Effector CD4-positive, alpha-beta T cell (primary cell): ENCODE results near the gene CMSS1.
"Not testable (repeated sequence)": the region's sequence is repeated elsewhere in the genome, so short reads cannot be mapped to it uniquely, and the experiment has no call there.

Experiments
- DNase-seq: peaks from one replicate; pipeline ENCODE4 v3.0.0-alpha.2; 2020

CMSS1 gene

DNA sequence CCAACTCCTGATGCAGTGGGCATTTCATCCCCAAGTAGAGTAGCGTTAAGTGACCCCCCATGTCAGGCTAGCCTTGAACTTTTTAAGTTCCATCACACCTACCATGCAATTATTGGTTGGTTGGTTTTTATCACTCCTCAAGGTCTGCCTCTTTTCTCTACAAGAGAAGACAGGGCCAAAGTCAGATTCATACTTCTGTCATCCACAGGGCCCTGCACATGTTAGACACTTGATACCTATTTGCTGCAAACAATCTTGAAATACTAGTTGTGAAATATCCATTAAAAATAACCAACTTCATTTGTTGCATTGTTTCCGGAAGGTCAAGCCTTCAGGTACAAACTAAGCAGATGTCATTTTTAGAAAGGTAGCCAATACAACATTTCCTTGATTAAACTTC is 1.2 kb downstream of the CMSS1 start:
- no peak for DNase-seq

DNA sequence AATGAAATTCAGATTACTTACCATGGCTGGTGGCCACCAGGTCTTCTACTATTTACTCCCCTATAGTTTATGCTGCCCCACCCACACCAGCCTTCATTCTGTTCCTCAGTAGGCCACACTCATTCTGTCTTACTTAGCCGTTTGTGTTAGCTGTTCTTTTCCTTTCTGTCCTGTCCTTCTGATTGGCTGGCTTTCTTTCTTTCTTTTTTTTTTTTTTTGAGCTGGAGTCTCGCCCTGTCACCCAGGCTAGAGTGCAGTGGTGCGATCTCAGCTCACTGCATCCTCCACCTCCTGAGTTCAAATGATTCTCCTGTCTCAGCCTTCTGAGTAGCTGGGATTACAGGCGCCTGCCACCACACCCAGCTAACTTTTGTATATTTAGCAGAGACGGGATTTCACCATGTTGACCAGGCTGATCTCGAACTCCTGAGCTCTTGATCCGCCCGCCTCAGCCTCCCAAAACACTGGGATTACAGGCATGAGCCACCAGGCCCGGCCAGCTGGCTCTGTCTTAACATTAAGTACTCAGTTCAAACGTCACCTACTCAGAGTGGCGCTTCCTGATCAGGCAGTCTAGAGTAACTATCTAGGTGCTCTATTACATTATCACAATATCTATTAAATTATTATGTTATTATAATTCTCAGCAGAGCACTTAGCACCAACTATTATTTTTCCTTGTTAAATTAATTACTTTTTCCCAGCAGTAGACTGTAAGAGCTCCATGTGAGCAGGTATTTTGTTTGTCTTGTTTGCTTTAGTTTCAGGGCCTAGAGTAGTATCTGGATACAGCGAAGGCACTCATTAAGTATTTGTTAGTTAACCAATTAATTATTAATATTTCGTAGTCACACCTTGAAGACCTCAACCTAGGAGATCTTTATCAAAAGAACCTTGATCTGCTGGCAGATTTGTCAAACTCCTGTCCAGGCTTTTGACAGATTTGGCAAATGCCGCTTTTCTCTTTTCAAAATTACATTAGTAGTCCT is 6.4 kb downstream of the CMSS1 start:
- no peak for DNase-seq

DNA sequence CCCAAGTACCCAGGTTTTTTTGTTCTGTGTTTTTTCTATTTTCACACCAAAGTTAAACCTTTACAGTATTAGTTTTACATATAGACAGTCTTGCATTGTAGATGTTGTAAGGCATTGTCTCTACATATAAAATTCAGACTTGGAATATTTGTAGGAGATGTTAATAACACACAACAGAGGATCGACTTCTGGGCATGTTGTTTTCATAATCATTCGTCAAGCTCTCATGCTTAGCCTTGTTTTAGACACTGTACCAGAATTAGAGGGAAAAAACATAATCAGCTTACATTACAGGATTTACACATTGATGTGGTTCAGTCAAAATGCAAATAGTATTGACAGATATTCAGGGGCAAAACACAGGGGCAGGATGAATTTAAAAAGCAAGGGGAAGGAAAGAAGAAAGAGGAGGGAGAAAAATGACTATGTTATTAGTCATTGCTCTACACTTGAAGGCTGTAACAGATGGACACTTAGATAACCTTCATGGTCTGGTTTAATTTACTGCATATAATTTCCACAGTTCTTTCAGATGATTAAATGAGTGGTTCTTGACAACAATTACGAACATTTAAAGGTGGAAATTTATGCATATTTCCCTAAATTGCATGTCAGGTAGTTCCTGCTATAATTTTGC is 7.5 kb downstream of the CMSS1 start:
- no peak for DNase-seq

DNA sequence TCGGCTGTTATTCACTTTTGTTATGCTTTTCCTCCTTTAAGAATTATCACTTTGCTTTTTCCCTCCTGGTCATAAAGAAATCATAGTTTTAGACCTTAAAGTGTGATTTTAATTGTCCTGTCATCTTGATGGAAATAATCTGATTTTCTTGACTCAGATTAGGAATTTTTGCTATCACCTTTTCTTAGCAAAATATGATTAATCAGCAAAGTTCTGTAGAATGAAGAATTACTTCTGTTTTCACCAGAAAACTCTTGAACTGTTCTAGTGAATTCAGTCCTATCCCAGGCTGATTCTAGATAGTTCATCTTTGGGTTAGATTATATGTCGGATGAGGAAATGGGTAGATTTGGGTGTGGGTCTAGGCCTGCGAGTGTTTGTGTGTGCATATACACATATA is 12.2 kb downstream of the CMSS1 start:
- no peak for DNase-seq

DNA sequence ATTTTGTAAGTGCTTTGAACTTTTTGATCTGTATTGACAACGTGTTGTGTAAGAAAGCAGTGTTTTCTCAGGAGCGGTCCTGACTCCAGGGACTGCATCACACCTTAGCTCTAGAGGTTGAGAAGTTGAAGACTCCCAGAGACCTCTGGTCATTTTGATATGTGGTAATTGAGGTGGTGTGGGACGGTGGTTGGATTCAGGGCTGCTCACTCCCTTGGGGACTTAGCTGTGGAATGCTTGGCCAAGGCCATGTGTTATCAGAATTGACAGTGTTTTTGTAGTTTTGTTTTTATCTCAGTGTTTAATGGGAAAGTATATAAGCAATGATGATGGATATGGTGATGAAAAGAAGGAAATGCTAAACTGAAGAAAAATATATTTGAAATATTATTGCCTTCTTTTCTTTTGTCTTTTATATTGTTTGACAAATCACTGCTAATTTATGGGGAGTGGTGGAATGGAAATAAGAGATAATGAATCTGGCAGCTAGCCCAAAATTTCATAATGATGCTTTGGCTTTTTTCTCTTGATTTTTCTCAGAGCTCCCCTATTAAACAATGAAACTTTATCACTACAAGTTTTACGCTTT is 16.0 kb downstream of the CMSS1 start:
- no peak for DNase-seq

DNA sequence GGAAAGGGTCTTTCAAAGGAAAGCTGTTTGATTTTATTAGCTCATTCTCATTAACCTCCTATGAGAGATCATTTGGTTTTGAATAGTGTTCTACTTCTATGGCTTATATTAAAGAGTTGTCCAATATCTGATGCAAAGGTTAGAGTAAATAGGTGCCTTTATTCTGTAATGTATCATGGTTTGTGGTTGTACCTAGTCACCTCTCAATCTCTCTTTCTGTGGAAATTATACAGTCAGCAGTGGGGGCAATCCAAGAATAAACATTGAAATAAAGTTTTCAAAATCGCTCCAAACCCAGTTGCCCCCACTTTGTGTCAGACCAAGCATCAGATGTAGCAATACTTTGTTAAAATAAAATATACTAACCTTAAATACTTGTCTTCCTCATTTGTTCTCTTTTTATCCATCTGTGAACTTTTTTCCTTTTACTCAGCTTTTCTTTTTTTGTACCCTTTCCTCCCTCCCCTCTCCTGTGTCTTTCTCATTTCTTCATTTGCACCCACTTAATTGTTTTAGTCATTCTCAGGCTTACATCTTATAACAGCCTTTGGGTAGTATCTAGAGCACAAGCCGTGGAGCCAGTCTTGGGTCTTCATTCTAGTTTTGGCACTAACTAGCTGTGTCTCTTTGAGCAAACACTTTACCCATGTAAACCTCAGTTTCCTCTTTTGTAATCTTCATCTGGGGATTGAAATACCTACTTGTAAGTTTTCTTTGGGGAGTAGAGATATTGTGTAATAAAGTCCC is 16.7 kb downstream of the CMSS1 start:
- no peak for DNase-seq

DNA sequence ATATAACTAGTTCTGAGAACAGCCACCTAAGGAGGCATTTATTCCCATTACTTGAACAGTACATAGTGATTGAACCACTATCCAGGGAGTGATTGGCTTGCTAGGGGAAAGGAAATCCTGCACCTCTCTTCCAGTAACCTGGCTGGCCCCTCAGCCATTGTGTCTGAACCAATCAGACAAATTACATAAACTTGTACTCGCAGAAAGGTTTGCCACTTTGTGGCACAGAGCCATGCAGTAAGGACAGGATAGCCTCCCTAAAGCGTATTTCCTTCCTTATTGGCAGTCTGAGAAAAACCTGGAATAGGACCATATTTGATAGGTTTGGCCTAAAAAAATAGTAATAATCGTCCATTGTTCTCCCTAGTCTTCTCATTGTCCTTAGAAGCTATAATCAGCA is 19.0 kb downstream of the CMSS1 start:
- no peak for DNase-seq

DNA sequence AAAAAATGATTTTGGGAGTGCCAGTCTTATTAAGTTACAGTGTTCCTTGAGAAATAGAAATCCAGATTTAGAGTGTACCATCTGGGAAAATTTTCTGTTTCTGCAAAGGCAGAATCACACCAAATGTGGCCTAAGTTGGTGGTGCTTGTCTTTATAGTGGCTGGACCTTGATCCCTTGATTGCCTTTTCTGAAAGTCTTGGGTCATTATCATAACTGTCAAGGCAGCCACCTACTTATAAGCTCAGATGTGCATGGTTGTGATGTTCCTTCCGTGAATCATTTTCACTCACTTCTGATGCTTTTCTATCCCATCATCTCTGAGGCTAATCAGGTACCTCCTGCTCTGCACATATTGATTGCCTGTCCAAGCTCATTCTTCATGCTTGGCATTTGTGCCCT is 20.1 kb downstream of the CMSS1 start:
- no peak for DNase-seq

DNA sequence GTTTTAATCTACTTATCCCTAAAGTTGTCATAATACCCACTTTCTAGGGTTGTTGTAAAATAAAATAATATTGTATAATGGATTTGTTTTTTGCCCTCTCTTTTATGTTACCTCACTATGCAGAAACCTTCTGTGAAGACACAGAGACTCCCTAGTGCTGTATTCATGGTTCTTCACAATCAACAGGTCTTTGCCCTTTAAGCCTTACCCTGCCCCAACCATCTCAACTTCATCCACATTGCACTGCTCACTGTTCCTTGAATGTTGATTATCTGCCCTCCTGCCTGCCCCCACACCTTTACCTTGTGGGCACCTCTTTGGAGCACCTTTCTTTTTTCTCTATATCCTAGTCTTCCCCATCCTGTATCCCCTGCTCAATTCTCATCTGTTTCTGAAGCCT is 21.1 kb downstream of the CMSS1 start:
- DNase-seq: no peak

DNA sequence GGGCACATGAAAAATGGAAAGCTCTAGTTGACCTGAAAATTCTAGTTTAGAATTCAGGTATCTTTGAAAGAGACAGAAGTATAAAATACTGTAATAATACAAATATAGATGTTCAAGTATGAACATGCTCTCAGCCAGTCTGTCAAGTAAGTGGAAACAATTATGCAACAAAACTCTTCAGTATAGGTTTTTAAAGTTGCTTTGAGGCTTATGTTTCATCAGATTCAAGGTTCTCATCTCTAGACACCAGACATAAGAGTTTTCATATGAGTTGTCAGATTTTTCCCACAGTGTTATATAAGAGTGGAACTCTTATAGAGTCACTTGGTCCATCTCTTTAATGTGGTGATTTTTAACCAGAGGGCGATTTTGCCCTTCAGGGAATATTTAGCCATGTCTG is 22.0 kb downstream of the CMSS1 start:
- DNase-seq: no peak

DNA sequence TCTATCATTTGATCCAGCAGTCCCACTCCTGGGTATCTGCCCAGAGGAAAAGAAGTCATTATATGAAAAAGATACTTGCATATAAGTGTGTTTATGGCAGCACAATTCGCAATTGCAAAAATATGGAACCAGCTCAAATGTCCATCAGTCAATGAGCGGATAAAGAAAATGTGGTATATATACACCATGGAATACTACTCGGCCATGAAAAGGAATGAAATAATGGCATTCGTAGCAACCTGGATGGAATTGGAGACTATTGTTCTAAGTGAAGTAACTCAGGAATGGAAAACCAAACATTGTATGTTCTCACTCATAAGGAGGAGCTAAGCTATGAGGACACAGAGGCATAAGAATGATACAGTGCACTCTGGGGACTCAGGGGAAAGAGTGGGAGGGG is 24.3 kb downstream of the CMSS1 start:
- DNase-seq: not testable (repeated sequence)

DNA sequence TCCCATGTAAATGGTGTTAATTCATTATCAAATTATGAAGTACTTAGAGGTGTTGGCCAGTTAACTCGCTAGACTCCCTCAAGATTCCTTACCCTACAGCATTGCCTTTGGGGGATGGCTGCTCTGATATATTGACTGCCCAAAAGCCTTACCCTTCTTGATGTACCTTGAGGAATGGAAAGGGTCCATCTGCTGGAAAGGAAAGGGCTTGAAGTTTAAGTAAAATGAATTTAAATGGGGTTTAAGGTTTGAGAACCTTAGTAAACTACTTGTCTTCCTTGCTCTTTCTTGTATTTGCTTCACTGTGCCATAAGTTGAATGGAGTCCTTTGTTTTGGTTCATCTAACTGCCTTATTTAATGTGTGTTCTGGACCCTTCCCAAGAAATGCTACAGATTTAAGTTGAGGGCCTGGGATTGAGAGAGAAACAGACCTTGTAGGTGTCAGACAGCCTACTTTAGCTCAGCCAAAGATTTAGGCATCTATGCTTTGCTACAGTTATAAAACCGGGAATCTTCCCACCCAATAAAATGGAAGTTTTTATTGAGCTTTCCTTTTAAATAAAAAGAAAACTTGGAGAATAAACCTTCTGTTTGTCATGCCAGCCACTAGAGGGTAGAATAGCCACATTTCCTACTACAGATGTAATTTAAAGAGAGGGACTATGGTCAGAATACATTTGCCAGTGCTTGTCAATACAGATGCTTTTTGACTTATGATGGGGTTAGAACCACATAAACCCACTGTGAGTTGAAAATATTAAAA is 25.3 kb downstream of the CMSS1 start:
- DNase-seq: no peak

DNA sequence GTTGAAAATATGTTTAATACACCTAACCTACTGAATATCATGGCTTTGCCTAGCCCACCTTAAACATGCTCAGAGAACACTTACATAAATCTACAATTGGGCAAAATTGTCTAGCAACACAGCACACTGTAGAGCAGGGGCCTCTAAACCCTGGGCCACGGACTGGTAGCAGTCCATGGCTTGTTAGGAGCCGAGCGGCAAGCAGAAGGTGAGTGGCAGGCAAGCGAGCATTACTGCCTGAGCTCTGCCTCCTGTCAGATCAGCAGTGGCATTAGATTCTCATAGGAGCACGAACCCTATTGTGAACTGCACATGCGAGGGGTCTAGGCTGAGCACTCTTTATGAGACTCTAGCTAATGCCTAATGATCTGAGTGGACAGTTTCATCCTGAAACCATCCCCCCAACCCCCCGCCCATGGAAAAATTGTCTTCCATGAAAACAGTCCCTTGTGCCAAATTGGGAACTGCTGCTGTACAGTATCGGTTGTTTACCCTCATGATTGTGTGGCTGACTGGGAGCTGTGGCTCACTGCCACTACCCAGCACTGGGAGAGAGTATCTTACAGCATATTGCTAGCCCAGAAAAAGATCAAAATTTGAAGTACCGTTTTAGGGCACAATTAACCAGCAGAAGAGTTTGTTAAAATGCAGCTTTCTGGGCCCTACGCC is 26.1 kb downstream of the CMSS1 start:
- no peak for DNase-seq

DNA sequence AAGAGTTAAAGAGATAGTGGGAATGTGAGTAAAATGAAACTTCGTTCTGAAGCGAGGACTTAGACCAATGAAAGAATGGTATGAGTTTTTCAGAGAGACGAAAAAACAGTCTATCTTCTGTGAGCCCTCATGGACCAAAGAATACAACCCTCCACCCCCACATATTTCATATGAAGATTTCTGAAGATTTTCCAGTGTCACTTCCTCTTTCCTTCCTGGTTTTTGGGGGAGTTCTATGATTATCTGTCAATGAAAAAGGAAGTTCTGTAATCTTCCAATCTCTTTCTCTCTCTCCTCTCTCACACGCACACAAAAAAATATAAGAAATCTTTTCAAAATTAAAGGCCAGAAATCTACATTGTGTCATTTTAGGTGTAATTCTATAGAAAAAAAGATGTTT is 27.7 kb downstream of the CMSS1 start:
- DNase-seq: no peak

DNA sequence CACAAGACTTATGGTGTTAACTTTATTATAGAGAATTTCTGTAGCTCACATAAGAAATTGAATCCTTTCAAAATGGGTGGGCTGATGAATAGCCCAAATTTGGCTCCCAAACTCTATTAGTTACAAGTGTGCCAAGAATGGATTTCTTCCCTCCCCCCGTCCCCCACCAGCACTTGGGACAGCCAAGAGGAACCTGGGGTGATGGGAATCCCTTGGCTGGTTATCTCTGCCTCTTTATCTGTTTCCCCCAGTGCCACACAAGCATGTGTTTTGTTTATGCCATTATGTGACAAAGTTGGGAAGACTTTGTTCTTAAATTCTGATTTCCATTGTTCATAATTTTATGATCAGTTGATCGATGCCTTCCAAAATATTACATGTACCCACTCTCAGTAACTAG is 28.3 kb downstream of the CMSS1 start:
- DNase-seq: no peak

DNA sequence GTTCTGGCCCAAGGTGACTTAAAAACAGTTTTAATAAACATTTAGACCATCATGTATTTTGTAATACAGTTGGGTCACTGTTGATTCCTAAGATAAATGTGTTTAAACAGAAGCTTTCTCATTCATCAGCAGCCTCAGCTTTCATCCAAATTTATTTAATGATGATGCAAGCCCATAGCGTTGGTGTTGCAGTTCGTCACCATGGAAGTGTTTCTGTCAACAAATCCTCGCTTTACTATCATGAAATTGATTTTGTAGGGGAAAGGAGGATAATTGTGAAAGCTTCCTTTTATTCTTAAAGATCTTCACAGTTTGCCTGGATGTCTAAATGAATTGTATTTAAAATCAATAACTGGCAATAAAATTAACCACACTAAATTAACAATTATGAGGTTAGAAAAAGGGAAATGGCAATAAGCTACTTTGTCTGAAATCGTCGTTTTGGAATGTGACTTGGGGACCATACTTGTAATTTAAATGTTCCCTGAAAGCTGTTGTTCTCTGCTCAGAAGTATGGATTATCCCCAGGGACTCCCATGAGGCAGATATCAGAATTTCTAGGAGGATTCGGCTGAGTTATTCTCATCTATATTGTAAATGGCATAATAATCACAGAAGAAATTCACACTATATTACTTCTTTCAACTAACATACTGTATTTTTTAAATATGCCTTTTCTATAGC is 29.0 kb downstream of the CMSS1 start:
- DNase-seq: no peak

DNA sequence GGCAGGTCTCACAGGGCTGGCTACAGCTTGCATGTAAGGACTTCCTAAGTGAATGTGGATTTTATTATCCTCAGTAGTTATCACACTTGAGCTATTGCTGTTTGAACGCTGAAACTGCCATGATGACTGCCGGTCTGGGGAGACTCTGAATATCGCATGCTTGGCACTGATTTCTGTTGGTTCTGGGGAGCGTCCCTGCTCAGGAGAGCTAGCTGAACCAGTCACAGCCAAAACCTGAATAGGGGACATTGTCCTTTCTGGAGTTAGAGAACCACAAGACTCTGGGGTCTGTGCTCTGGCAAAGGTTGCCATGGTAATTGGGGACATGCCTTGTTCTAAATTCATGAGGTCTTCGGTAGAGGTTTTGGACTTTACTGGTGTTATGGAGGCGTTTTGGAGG is 30.8 kb downstream of the CMSS1 start:
- no peak for DNase-seq

DNA sequence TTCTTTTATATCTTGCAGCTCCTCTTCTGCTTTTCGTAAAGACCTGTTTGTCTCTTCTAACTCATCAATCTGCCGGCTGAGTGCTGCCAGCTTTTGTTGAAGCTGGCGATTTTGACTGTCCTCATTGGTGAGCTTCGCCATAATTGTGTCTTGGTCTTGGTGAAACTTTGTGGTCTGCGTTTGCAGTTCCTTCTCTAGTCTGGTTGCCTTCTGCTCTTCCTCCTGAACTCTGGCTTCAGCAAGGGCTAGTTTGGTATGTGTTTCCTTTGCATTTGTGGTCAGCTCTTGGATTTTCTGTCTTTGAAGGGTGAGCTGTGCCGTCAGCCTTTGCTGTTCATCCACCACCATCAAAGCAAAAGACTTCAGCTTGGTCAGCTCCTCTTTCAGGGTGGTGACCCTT is 32.9 kb downstream of the CMSS1 start:
- DNase-seq: no peak

DNA sequence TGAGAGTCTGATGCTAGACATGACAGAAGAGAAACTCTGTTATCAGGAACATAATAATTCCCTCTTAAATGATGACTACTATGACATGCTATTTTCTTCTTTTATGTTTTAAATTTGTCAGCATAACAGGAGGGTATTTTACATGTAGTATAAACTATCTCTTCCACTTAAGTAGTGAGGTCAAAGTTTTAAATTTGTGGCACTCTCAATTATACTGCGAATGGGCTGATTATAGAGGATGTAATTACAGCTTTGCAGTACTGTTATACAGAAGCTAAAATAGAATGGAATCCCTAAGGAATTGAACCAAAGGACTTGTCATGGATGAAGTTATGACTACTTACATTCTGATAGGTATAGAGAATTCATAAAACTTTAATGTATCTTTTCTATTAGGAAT is 34.3 kb downstream of the CMSS1 start:
- DNase-seq: no peak

DNA sequence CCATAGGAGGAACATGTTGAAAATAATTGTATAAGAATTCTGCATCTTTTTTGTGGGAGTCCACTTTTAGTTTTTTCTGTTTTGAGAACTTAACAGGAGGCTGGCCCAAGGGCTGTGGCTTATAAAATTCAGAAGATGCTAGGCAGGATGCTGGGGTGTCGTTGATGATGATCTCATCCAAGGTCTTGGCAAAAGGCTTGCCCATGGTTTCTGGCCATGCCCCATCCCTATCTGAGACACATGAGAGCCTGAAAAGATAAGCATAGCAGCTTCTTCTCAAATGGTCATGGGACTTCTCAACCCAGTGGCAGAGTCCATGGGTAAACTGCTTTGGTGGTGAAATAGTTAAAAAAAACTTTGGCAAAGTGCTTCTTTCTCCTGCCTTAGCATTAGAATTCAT is 35.2 kb downstream of the CMSS1 start:
- DNase-seq: no peak

DNA sequence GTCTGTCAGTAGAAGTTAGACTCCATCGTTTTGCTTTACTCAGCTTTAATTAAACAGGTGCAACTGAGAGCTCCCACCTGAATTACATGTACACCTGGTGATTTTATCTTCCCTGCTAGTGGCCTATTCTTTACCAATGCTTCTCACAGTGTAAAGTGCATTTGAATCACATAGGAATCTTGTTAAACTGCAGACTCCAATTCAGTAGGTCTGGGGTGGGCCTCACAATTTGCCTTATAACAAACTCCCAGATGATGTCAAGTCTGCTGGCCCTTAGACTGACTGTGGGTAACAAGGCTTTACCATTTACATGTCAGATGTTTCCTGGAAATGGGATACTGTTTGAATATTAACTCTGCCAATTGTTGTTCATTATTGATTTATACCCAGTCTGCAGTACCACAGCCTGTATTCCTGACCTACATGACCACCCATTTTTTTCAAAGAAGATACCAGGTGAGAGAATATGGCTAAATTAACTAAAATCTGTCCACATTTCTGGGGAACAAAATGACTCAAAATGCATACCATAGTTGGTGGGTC is 37.2 kb downstream of the CMSS1 start:
- DNase-seq: no peak
